ENCODE results near the gene FNDC10. TPM values are rescaled to one million over a fixed set of nuclear protein-coding genes. Genes with fewer than 3 reads are reported as not detected.

FNDC10 gene
- total RNA-seq, 1 experiment from 2014 or later: 15.2 TPM

GRCh38 chr1:1600861-1601563 lies 1.1 kb upstream of the FNDC10 start:
- no peak overlapping the region for H4K5ac ChIP-seq (ENCODE audit: insufficient read length, low read depth, low read length)
- H2BK120ac ChIP-seq (ENCODE audit: low read depth, low read length, poor library complexity, severe bottlenecking): no peak overlapping the region
- H3K27me3 Mint-ChIP-seq (ENCODE audit: low read depth): peaks cover 59% of the 10 kb centered on the region
- H3K9ac ChIP-seq (ENCODE audit: extremely low read depth, insufficient read length, low read length): no peak overlapping the region
- H2BK5ac ChIP-seq (ENCODE audit: insufficient read length, low read length): no peak overlapping the region
- H3K79me1 ChIP-seq (ENCODE audit: insufficient read depth, low read depth, low read length, poor library complexity, severe bottlenecking): no peaks in the 10 kb centered on the region
- H3K4me1 Mint-ChIP-seq: peaks cover 4 to 12% of the 10 kb centered on the region in 2 experiments
- H3K4ac ChIP-seq (ENCODE audit: low read depth, low read length): no peak overlapping the region
- no peak overlapping the region for H2BK12ac ChIP-seq (ENCODE audit: insufficient read length, low read depth, low read length)
- H3K18ac ChIP-seq (ENCODE audit: insufficient read length, low read depth, low read length): no peak overlapping the region
- no peak overlapping the region for H3K23ac ChIP-seq (ENCODE audit: insufficient read length, low read depth, low read length)
- DNase-seq: no peak
- H3K4me1 ChIP-seq (ENCODE audit: insufficient read depth, low read length): no peaks in the 10 kb centered on the region
- H3K27ac ChIP-seq (ENCODE audit: insufficient read length, low read depth, low read length): no peak overlapping the region
- no peak overlapping the region for H4K8ac ChIP-seq (replicated peaks; ENCODE audit: insufficient read length, low read depth, low read length)
- H2BK20ac ChIP-seq (ENCODE audit: low read depth, low read length, poor library complexity, severe bottlenecking): no peak overlapping the region
- H3K9me3 ChIP-seq (ENCODE audit: control insufficient read depth, low read depth, low read length): no peaks in the 10 kb centered on the region
- peak overlapping the region; percentile 48 to 79 for H3K4me3 Mint-ChIP-seq
- no peak overlapping the region for H3K56ac ChIP-seq (ENCODE audit: insufficient read length, low read depth, low read length)
- no peak overlapping the region for H3K27ac Mint-ChIP-seq
- no peak overlapping the region for H2BK15ac ChIP-seq (ENCODE audit: low read depth, low read length)
- no CpG with 5 or more reads among the region's 22 CpGs for WGBS (ENCODE audit: extremely low coverage, insufficient read length, low lambda C conversion rate)
- H3K23me2 ChIP-seq (ENCODE audit: insufficient read length, low read depth, low read length, poor library complexity, severe bottlenecking): peaks cover 8% of the 10 kb centered on the region
- H4K91ac ChIP-seq (ENCODE audit: insufficient read length, low read depth, low read length): no peak overlapping the region
- H3K79me2 ChIP-seq (ENCODE audit: insufficient read depth, low read length): no peaks in the 10 kb centered on the region
- H3K4me2 ChIP-seq (ENCODE audit: insufficient read depth, insufficient read length, low read length): no peak overlapping the region
- no peak overlapping the region for H3T11ph ChIP-seq (ENCODE audit: low read length)
- no peaks in the 10 kb centered on the region for H3K9me3 Mint-ChIP-seq
- H2AK5ac ChIP-seq (ENCODE audit: insufficient read length, low read length): no peak overlapping the region
- no peaks in the 10 kb centered on the region; the same call in 1 of the 2 replicates for H3K27me3 ChIP-seq (ENCODE audit: insufficient read depth, low read length)
- no peak overlapping the region for H3K14ac ChIP-seq (ENCODE audit: insufficient read depth, low read length)
- no peaks in the 10 kb centered on the region for H3K36me3 Mint-ChIP-seq (ENCODE audit: insufficient read depth in 1 of 3, low read depth in 3 of 3)
- no peaks in the 10 kb centered on the region for H4K20me1 ChIP-seq (ENCODE audit: control insufficient read depth, insufficient read depth, insufficient read length)
- TF ChIP-seq CTCF (conservative IDR thresholded peaks at IDR 0.05): no peak
- no peak overlapping the region for H2AFZ ChIP-seq (ENCODE audit: low read length)
